Measurements from ENCODE around the gene OS9. TPM values are rescaled to one million over a fixed set of nuclear protein-coding genes. Genes with fewer than 3 reads are reported as not detected.
A peak's percentile ranks its signal among the peaks of the same experiment; 100 is the strongest.

The OS9 gene
- total RNA-seq, 1 experiment from 2014 or later, result 1,701 TPM

- Histone ChIP-seq H3K4me3 (no peak overlapping the region), H3K4me1 (peaks cover 33% of the 10 kb centered on the region), H3K9me3 (replicated peaks) (no peaks in the 10 kb centered on the region), H3K27ac (no peak overlapping the region), H3K27me3 (peaks cover 17% of the 10 kb centered on the region), H3K36me3 (no peaks in the 10 kb centered on the region)
- peak in 1 of 2 experiments; percentile 76 for DNase-seq
These were observed 40.0 kb downstream of the OS9 start for GRCh38 chr12:57733928-57734327.

GRCh38 chr12:57734591-57734990 is 40.7 kb downstream of the OS9 start:
- peaks cover 37% of the 10 kb centered on the region for H3K4me1 ChIP-seq
- DNase-seq, result peak; percentile 97 to 98
- H3K4me3 ChIP-seq, result no peak overlapping the region
- H3K27me3 ChIP-seq, result peaks cover 23% of the 10 kb centered on the region
- no peaks in the 10 kb centered on the region for H3K36me3 ChIP-seq
- H3K27ac ChIP-seq, result peak overlapping the region; percentile 50; the same call in 1 of the 2 replicates
- no peaks in the 10 kb centered on the region for H3K9me3 ChIP-seq (replicated peaks)

GRCh38 chr12:57735198-57735855 is 41.4 kb downstream of the OS9 start:
- Histone ChIP-seq H3K4me3 (peak overlapping the region; percentile 45), H3K27me3 (peaks cover 31% of the 10 kb centered on the region)

GRCh38 chr12:57735952-57736740 is 42.2 kb downstream of the OS9 start:
- H3K27ac ChIP-seq, result peak overlapping the region; percentile 50
- H3K27me3 ChIP-seq, result peaks cover 39% of the 10 kb centered on the region
- H3K36me3 ChIP-seq, result no peaks in the 10 kb centered on the region
- peaks cover 37% of the 10 kb centered on the region for H3K4me1 ChIP-seq
- H3K9me3 ChIP-seq (replicated peaks), result no peaks in the 10 kb centered on the region
- peak; percentile 100 for DNase-seq
- H3K4me3 ChIP-seq, result peak overlapping the region; percentile 45

More at GRCh38 chr12:57735198-57735855, 41.4 kb downstream of the OS9 start:
- H3K36me3 ChIP-seq, result no peaks in the 10 kb centered on the region
- DNase-seq, result peak; percentile 100
- H3K27ac ChIP-seq, result peak overlapping the region; percentile 50
- no peaks in the 10 kb centered on the region for H3K9me3 ChIP-seq (replicated peaks)
- peaks cover 37% of the 10 kb centered on the region for H3K4me1 ChIP-seq

- H3K36me3 ChIP-seq, result no peaks in the 10 kb centered on the region
- H3K4me3 ChIP-seq, result peak overlapping the region; percentile 45
- peak; percentile 84 to 94 for DNase-seq
- peaks cover 47% of the 10 kb centered on the region for H3K27me3 ChIP-seq
- no peak overlapping the region for H3K27ac ChIP-seq
- H3K9me3 ChIP-seq (replicated peaks), result no peaks in the 10 kb centered on the region
- H3K4me1 ChIP-seq, result peaks cover 37% of the 10 kb centered on the region
These were observed 43.0 kb downstream of the OS9 start for GRCh38 chr12:57736741-57737466.

GRCh38 chr12:57737467-57738460 is 43.8 kb downstream of the OS9 start:
- Histone ChIP-seq H3K27me3 (peaks cover 55% of the 10 kb centered on the region), H3K4me1 (peaks cover 37% of the 10 kb centered on the region), H3K4me3 (peak overlapping the region; percentile 46), H3K36me3 (no peaks in the 10 kb centered on the region), H3K9me3 (replicated peaks) (no peaks in the 10 kb centered on the region), H3K27ac (no peak overlapping the region)
- DNase-seq, result peak; percentile 96 to 98

GRCh38 chr12:57738661-57739237 is 44.8 kb downstream of the OS9 start, which contains the start of gene AGAP2:
Gene AGAP2, minus strand, starts transcription at chr12:57738742. Its CDS starts 496 bp downstream, at chr12:57738246.
- Histone ChIP-seq H3K9me3 (replicated peaks) (no peaks in the 10 kb centered on the region), H3K4me1 (peaks cover 39% of the 10 kb centered on the region), H3K27ac (no peak within 1 kb of the TSS), H3K27me3 (peaks cover 61% of the 10 kb centered on the region), H3K36me3 (no peaks in the 10 kb centered on the region), H3K4me3 (peak within 1 kb of the TSS; percentile 46)
- DNase-seq, result peak; percentile 98 to 100

GRCh38 chr12:57739387-57739786 is 45.5 kb downstream of the OS9 start:
- H3K4me1 ChIP-seq, result peaks cover 42% of the 10 kb centered on the region
- H3K27ac ChIP-seq, result no peak overlapping the region
- H3K36me3 ChIP-seq, result no peaks in the 10 kb centered on the region
- H3K9me3 ChIP-seq (replicated peaks), result no peaks in the 10 kb centered on the region
- H3K27me3 ChIP-seq, result peaks cover 61% of the 10 kb centered on the region
- peak in 1 of 2 experiments; percentile 83 for DNase-seq
- no peak overlapping the region for H3K4me3 ChIP-seq

GRCh38 chr12:57739914-57740538 is 46.1 kb downstream of the OS9 start:
- H3K4me1 ChIP-seq, result peaks cover 35% of the 10 kb centered on the region
- DNase-seq, result no peak
- no peaks in the 10 kb centered on the region for H3K9me3 ChIP-seq (replicated peaks)
- no peaks in the 10 kb centered on the region for H3K36me3 ChIP-seq
- no peak overlapping the region for H3K27ac ChIP-seq
- no peak overlapping the region for H3K4me3 ChIP-seq
- peaks cover 61% of the 10 kb centered on the region for H3K27me3 ChIP-seq

GRCh38 chr12:57740656-57741412 is 46.9 kb downstream of the OS9 start:
- peaks cover 3% of the 10 kb centered on the region for H3K36me3 ChIP-seq
- H3K4me3 ChIP-seq, result no peak overlapping the region
- peak; percentile 80 to 82 for DNase-seq
- no peak overlapping the region for H3K27ac ChIP-seq
- peaks cover 61% of the 10 kb centered on the region for H3K27me3 ChIP-seq
- H3K9me3 ChIP-seq (replicated peaks), result no peaks in the 10 kb centered on the region
- peaks cover 32% of the 10 kb centered on the region for H3K4me1 ChIP-seq

- no peak for DNase-seq
- Histone ChIP-seq H3K27me3 (peaks cover 61% of the 10 kb centered on the region), H3K4me1 (peaks cover 34% of the 10 kb centered on the region), H3K27ac (no peak overlapping the region), H3K4me3 (no peak overlapping the region), H3K9me3 (replicated peaks) (no peaks in the 10 kb centered on the region), H3K36me3 (peaks cover 9% of the 10 kb centered on the region)
These were observed 47.5 kb downstream of the OS9 start for GRCh38 chr12:57741413-57741789.

- Histone ChIP-seq H3K27ac (no peak overlapping the region), H3K4me3 (no peak overlapping the region), H3K9me3 (replicated peaks) (no peaks in the 10 kb centered on the region), H3K4me1 (peaks cover 28% of the 10 kb centered on the region), H3K36me3 (peaks cover 16% of the 10 kb centered on the region), H3K27me3 (peaks cover 54% of the 10 kb centered on the region)
- peak; percentile 89 for DNase-seq
These were observed 48.2 kb downstream of the OS9 start for GRCh38 chr12:57741844-57742738.

Data from SJCRH30 (cell line).